Testis (tissue), 3 donors: ENCODE measurements around the gene UBTD2. TPM values are rescaled to one million over a fixed set of nuclear protein-coding genes. Genes with fewer than 3 reads are reported as not detected.
"Not testable (repeated sequence)": the region's sequence is repeated elsewhere in the genome, so short reads cannot be mapped to it uniquely, and the experiment has no call there.

Experiments used
- DNase-seq: peaks from one replicate; pipeline ENCODE4 v3.0.0-alpha.2; 2019
- H3K27ac ChIP-seq, 2 donors: fragments of 200-600 bp; sonication (generic); one replicate each; pipeline ENCODE4 v1.5.1; 2019
- H3K27me3 ChIP-seq: fragments of 200-600 bp; sonication (generic); one replicate; pipeline ENCODE4 v1.5.1; 2019
- H3K36me3 ChIP-seq: fragments of 200-600 bp; sonication (generic); one replicate; pipeline ENCODE4 v1.5.1; 2017; ENCODE audit warnings: low read depth; ENCODE audit errors: missing control alignments
- H3K4me1 ChIP-seq: fragments of 200-600 bp; sonication (generic); one replicate; pipeline ENCODE4 v1.5.1; 2019
- H3K4me3 ChIP-seq, 2 donors: fragments of 200-600 bp; sonication (generic); one replicate each; pipeline ENCODE4 v1.5.1; 2017 to 2019
- H3K9me3 ChIP-seq: fragments of 200-600 bp; sonication (generic); one replicate; pipeline ENCODE4 v1.5.1; 2017
- POLR2A ChIP-seq: fragments of 450-650 bp; IDR thresholded peaks from one replicate; pipeline ENCODE4 v1.6.1; 2017; ENCODE audit warnings: antibody characterized with exemption, mild to moderate bottlenecking, moderate library complexity
- WGBS, 2 donors: methylation state at CpG; one replicate each; pipeline ENCODE4 v1.1.5; 2018; 5-methylcytosine and 5-hydroxymethylcytosine counted together
- intact Hi-C: fragments of 100-400 bp; cut with DNase I; formaldehyde crosslinking; loops from one replicate; pipeline ENCODE4 v1.15.1; 2023; ENCODE audit warnings: low total_unique reads
- polyA plus RNA-seq: library from polyadenylated mRNA; stranded (reverse); fragments of 350-450 nt; fragmentation: Illumina TruSeq; extraction: RNeasy Lipid Tissue Mini Kit (QIAGEN cat#74804); gene quantifications from one replicate; pipeline ENCODE4 v1.2.3, GENCODE V29; 2014; ENCODE audit warnings: low read depth, low replicate concordance; ENCODE audit not compliant: insufficient read depth
- total RNA-seq, 2 donors: library from RNA; depleted of rRNA; stranded (reverse); fragments of >200 nt; gene quantifications; one replicate each; pipeline ENCODE4 v1.2.3, GENCODE V29; 2016
- TF ChIP-seq, protein P1 (sequence below), 3 experiments: fragments of 450-650 bp in 2 of 3; fragments of 200-600 bp in 1 of 3; sonication (generic) in 1 of 3; IDR thresholded peaks; one replicate each; pipeline ENCODE4 v1.5.1; 2016 to 2019; ENCODE audit warnings: antibody characterized with exemption in 3 of 3, mild to moderate bottlenecking in 2 of 3, moderate library complexity in 1 of 3

Gene UBTD2
- total and polyA plus RNA-seq, 3 donors from 2014 or later = 41.2 to 53.9 (median 51.8) TPM

DNA sequence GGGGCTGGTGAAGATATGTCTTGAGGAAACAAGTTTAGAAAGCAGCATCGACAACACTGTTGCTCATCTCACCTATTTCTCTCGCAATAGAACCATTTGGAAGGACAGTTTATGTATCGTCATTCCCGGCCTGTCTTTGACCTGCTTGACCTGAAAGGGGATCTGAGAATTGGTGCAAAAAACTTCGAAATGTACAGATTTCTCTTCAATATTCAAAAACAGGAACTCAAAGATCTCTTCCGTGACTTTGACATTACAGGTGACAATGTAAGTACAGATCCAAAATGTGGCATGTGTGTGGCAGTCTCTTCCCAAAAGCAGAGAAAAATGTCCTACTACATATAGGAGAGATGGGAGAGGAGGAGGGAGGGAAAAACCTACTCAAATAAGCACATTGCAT is 83.1 kb downstream of the UBTD2 start:
- WGBS, 2 donors = 82 to 84% methylated on average over 6 of the region's 6 CpGs
- Histone ChIP-seq H3K4me3 (no peak overlapping the region), H3K9me3 (no peaks in the 10 kb centered on the region), H3K27ac (no peak overlapping the region), H3K36me3 (no peaks in the 10 kb centered on the region), H3K27me3 (no peaks in the 10 kb centered on the region), H3K4me1 (no peaks in the 10 kb centered on the region)
- DNase-seq = no peak
- TF ChIP-seq, protein P1, sequence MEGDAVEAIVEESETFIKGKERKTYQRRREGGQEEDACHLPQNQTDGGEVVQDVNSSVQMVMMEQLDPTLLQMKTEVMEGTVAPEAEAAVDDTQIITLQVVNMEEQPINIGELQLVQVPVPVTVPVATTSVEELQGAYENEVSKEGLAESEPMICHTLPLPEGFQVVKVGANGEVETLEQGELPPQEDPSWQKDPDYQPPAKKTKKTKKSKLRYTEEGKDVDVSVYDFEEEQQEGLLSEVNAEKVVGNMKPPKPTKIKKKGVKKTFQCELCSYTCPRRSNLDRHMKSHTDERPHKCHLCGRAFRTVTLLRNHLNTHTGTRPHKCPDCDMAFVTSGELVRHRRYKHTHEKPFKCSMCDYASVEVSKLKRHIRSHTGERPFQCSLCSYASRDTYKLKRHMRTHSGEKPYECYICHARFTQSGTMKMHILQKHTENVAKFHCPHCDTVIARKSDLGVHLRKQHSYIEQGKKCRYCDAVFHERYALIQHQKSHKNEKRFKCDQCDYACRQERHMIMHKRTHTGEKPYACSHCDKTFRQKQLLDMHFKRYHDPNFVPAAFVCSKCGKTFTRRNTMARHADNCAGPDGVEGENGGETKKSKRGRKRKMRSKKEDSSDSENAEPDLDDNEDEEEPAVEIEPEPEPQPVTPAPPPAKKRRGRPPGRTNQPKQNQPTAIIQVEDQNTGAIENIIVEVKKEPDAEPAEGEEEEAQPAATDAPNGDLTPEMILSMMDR (IDR thresholded peaks at IDR 0.05) = no peak
- TF ChIP-seq POLR2A = no peak
- intact Hi-C loops = no loop called here

DNA sequence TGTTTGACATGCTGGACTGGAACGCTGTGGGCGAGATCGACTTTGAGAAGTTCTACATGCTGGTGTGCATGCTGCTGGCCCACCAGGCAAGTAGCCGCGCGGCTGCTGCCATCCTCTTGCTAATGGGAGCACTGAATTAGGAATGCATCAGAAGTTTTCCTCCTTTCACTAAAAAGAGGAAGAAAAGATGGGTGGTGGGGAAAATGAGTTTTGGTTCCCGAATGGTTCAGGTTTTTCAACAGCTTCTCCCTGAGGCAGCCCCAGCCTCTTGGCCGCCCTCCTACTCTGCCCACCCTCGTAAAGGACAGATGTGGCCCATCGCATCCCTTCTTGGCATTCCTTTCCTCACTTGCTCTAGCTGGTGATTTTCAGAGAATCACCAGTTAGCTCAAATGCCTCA is 84.1 kb downstream of the UBTD2 start:
- Histone ChIP-seq H3K36me3 (no peaks in the 10 kb centered on the region), H3K27me3 (no peaks in the 10 kb centered on the region), H3K27ac (no peak overlapping the region), H3K9me3 (no peaks in the 10 kb centered on the region), H3K4me3 (no peak overlapping the region), H3K4me1 (no peaks in the 10 kb centered on the region)
- TF ChIP-seq, protein P1 (IDR thresholded peaks at IDR 0.05) = no peak
- no peak for TF ChIP-seq POLR2A
- 85 to 90% methylated on average over 10 of the region's 10 CpGs for WGBS, 2 donors
- intact Hi-C loops = no loop called here
- DNase-seq = no peak

DNA sequence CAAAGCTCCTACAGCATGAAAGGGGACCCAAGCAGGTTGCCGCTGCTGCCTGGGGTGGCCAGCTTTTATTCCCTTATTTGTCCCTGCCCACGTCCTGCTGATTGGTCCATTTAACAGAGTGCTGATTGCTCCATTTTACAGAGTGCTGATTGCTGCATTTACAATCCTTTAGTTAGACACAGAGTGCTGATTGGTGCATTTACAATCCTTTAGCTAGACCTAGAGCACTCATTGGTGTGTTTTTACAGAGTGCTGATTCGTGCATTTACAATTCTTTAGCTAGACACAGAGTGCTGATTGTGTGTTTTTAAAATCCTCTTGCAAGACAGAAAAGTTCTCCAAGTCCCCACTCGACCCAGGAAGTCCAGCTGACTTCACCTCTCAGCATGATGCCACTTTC is 85.8 kb downstream of the UBTD2 start:
- H3K36me3 ChIP-seq, H3K27me3 ChIP-seq, intact Hi-C loops, H3K27ac ChIP-seq, H3K4me1 ChIP-seq, H3K4me3 ChIP-seq, DNase-seq, H3K9me3 ChIP-seq: not testable (repeated sequence)
- WGBS, 2 donors = 83 to 87% methylated on average over 4 of the region's 4 CpGs

DNA sequence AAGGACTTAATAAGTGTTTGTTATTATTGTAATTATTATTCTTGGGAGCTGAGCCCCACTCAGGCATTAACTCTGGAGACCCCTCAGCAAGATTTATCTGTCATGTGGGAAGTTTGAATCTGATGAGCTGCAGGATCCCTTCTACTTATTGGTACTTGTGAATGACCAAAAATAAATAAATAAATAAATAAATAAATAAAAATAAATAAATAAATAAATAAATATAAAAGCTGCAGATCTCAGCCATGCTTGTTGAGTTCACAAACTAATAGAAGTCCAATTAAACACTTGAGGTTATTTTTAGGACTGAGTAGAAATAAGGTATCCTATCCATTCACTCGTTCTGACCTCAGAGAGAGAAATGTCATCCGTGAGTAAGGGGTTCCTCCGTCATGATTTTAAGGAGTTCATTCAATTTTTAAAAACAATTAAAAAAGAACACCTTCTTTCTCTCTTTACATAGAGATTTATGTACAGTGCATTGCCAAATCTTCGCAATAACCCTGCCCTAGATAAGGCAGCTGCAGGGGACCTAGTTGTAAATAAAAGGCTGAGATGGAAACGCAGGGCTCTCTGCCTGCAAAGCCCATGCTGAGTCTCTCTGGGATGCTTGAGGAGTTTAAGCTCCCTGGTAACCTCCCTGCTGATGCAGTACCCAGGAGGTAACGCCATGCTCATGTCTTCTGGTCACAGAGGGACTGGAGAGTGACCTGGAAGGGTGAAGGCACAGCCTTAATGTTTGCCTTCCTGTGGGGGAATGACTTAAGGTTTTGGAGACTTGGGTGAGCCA is 88.4 kb downstream of the UBTD2 start:
- H3K27me3 ChIP-seq = no peaks in the 10 kb centered on the region
- no peaks in the 10 kb centered on the region for H3K4me1 ChIP-seq
- H3K4me3 ChIP-seq = no peak overlapping the region
- WGBS, 2 donors = 79 to 88% methylated on average over 6 of the region's 6 CpGs
- H3K27ac ChIP-seq = no peak overlapping the region
- TF ChIP-seq, protein P1 (IDR thresholded peaks at IDR 0.05) = no peak
- no peak for TF ChIP-seq POLR2A
- no peaks in the 10 kb centered on the region for H3K9me3 ChIP-seq
- intact Hi-C loops = no loop called here
- H3K36me3 ChIP-seq = no peaks in the 10 kb centered on the region
- DNase-seq = no peak

DNA sequence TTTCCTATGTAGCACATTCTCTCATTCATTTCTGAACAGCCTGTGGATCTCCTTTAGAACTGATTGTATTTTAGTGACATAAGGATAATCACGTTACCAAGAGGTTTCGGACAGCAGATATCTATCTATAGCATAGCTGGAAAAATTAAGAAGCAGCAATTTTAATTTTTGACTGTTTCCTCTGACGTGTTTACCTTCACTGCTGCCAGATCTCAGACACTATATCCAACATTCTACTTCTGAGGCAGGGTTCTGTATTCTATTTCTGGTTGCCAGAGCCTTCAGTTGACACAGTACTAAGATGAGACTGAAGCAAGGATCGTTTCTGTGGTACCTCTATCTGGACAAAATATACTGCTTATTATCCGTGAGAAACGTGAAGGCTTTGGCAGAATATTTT is 89.7 kb downstream of the UBTD2 start, which contains the start of gene EFCAB9:
Gene EFCAB9 (plus strand): TSS at position 301 of the 400 bp plus-strand sequence. CDS start 1 bp downstream, at position 302.
- Histone ChIP-seq H3K27ac (no peak within 1 kb of the TSS), H3K4me3 (no peak within 1 kb of the TSS), H3K36me3 (no peaks in the 10 kb centered on the region), H3K4me1 (no peaks in the 10 kb centered on the region), H3K27me3 (no peaks in the 10 kb centered on the region), H3K9me3 (no peaks in the 10 kb centered on the region)
- intact Hi-C loops = no loop called here
- TF ChIP-seq POLR2A = no peak
- TF ChIP-seq, protein P1 (IDR thresholded peaks at IDR 0.05) = no peak
- no peak for DNase-seq
- 79 to 81% methylated on average over 6 of the region's 6 CpGs for WGBS, 2 donors
